Measurements from ENCODE around the gene PTPRD.

Gene PTPRD

DNA sequence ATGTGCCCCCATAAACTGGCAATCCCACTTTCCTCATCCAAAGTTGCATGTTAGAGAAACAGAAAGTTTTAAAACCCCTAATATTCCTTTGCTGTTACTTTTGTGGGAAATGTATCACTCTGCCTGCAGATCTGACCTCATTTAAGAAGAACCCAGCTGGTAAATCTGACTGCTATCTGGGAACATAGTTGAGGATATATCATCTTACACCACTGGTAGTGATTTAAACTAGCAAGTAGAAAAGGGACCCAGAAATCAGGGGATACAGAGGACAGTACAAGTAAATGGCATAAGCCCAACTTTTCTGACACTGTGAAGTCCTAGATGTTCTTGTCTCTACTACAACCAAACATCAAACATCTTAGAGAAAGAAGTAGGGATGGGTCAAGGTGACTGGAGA is 1752.7 kb downstream of the PTPRD start:
- DNase-seq (ENCODE audit: low spot score) = no peak

DNA sequence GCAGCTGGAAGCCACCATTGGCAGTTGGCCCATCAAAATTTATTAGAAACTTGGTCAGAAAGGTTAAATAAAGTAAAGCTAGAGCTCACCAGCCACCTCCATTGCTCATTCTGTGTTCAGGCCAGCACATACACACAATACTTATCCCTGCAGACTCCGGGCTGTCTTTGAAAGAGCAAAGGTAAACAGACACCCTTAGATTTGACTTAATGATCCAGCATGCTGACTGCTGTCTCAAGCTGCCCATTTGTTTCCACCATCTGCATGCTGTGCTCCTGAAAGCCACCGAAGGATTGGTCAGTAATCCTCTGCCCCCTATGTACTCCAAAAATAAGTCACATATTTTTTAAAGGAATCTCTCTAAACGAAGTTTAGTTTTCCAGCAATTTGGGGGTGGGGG is 1753.4 kb downstream of the PTPRD start:
- no peak for DNase-seq (ENCODE audit: low spot score)

DNA sequence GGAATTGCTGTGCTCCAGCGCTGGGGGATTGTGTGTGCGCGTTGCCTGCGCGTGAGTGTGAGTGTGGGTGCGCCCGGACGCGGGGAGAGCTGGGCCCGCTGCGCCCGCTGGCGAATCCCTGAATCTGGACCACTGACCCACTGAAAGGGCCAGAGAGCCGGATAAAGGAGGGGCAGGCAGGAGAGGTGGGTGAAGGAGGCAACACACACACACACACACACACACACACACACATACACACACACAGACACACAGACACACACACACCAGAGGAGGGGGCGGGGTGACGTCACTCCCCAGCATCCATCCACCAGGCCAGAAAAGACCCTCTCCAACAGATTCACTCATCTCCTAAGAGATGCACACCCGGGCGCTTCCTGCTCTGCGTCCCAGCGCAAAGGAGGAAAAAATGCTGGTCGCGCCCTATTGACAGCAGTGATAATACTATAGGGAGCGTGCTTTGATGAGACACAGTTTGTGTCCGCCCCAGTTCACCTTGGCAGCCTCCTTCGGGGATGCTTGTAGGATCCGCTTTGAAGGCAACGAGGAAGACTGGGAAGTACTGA is 1754.1 kb downstream of the PTPRD start:
- no peak for DNase-seq (ENCODE audit: low spot score)

DNA sequence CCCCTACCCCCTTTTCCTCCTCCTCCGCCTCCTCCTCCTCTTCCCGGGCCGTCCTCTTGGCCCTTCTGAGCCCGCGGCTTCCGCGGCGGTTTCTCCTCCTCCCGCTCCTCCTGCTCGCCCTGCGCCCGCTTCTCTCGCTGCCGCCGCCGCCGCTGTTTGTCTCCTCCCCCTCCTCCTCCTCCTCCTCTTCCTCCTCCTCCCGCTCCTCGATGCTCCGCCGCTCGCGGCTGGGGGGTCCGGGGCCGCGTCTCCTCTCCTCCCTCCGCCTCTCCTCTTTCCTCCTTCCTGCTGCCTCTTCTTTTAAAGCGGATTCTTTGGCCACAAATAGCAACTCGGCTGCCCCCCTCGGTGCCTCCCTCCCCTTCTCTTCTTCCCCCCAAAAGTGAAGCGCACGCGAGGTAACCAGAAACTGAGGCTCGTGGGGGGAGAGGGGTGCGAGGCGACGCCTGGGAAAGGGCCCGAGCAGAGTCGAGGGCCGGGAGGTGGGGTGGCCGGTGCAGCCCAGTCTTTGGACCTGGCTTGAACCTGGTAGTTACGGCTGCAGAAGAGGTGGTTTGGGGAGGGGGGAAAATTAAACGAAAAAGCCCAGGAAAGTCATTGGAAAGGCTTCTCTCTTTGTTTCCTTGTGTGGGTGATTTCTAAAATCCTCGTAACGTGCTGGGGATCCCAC is 1754.7 kb downstream of the PTPRD start:
- no peak for DNase-seq (ENCODE audit: low spot score)

DNA sequence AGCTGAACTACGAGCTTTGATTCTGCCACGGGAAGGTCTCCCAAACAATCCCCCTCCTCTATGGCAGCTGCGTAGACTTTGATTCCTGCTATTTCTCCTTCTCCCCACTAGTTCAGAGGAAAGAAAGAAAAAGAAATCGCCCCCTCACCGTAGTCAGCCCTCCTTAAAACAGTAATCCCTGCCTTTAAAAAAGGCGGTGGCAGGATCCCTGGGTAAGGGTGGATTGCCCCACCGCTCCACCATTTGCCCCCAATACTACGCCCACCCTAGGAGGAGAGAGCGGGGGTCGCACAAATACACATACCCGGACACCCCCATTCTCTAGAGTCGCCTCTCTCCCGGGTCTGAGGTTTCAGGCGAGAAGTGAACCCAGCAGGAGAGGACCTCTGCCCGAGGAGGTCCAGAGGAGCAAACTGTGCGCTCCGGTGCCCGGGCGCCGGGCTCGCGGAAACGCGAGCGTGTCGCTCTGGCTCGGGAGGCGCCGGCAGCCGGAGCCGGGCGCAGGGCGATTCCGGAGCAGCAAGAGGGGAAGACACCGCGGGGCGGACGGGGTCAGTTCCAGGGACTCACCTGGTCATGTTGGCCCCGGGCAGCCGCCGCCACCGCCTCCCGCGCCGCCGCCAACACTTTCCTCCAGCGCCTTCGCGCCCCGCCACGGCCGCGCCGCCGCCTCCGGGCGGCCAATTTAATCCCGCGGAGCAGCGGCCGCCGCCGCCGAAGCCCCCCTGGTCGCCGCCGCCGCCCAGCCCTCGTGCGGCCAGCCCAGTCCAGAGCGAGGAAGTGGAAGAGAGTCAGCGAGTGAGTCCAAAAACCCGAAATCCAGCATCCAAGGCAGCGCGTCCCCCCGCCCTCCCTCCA is 1755.5 kb downstream of the PTPRD start:
- no peak for DNase-seq (ENCODE audit: low spot score)

DNA sequence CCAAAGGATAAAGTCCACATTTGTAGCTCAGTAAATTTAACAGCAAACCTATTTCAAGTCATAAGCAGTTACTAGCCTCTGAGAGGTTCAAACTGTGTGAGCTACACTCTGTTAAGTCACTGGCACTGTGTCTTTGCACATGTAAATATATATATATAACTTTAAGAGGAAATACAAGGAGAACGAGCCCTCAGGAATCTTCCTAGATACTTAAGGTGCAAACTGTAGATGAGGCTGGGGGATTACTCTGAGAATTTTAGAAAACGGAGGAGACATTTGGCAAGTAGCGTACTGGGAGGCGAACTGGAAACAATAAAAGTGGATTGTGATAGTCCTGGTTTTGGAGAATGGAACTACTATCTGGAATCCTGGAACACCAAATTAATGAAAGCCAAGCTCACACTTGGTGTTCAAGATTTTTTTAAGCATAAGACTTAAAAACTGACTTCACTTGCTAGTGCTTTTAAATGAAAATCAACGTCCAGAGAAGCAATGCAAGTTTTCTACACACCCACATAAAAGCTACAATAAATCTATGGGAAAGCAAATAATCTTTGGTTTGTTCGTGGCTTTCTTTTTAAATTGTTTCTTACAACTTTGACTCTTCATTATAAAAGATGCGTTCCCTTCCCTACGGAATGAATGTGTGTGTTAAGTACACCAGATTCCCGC is 1756.3 kb downstream of the PTPRD start:
- DNase-seq (ENCODE audit: low spot score) = no peak

DNA sequence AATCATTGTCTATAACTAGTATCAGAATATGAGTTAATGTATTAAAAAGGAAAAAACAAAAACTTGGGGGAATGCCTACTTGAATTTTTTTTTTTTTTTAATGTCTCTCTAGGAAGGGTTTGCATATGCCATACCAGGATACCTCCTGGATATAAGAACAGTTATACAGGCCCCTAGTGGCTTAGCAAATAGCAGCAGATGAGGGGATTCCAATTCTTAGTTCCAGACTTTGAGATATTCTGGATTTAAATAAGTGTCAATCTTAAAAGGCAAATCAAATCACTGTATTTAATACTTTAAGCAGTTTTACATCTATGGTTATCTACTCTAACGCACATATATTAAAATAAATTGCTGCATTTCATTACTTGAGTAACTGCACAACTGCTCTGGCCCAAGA is 1757.8 kb downstream of the PTPRD start:
- DNase-seq (ENCODE audit: low spot score) = no peak

DNA sequence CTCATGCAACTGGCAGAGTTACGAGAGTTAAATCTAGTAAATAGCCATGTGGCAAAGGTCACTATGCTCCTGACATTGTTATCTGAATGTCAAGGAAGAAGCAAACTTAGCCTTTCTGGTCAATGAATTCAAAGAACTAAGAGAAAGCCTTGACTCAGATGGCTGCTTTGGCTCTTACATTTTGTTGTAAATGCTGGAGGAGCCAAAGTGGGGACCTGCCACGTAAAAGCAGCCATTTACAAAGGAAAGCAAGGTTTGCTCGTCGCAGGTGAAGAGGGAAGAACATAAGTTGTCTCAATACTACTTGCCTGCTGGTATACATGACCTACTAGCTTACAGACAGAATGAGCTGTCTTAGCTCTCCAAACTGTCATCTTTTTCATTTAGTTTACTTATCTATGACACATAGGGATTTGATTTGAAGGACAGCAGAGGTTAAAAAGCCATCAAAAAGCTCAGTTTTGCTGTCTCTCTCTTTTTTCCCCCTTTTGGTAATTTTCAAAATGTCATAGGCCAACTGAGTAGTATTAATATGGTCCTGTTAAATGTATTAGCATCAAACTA is 1760.4 kb downstream of the PTPRD start:
- no peak for DNase-seq (ENCODE audit: low spot score)

DNA sequence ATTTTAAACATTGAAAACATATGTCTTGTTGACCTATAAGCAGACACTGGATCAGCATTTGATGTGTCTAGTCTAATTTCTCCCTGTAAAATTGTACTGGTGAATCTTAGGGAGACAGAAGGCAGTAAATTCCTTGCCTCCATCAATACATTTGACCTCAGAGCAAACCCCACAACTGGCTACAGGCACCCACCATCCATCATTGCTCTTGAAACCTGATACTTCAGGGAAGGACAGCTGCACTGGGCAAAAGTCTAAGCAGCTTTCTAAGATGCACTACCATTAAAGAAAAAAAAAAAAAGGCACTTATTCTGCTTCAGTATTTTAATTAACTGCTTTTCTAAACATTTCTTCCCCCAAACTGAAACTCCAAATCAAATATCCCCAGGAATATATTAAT is 1761.9 kb downstream of the PTPRD start:
- DNase-seq (ENCODE audit: low spot score) = no peak

DNA sequence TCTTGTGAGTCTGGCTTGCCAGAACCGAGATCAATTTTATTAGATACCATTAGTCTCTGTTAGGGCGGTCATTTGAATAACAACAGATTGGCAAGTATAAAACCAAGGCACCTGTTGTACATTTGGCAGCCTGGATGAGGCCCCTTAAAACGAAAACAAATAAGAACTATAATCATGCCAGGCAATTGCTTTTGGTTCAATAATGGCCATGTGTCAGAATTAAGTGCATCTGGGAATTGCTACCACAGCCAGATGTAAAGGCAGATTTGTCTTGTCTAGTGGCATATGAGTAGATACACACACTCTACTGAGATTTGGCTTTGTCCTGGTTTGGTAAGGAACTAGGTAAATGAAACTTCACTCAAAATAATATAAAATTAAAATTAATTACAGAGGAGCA is 1767.0 kb downstream of the PTPRD start:
- DNase-seq (ENCODE audit: low spot score) = no peak

DNA sequence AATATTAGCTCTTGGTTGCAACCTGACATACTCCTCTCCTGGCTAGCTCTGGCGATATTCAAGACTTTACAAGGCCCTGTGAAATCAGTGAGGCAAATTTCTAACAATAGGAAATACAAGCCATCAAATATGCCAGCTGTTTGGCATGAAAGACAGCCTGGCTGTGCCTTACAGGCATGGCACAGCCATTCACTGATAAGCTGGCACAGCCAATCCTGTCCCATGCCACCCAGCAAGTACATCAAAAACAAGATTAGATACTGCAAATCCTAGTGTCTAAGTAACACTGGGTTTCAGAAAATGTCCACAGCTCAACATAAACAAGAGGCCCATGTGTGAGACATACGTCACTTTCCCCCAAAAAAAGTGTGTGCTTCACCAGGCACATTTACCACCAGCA is 1767.4 kb downstream of the PTPRD start:
- no peak for DNase-seq (ENCODE audit: low spot score)

DNA sequence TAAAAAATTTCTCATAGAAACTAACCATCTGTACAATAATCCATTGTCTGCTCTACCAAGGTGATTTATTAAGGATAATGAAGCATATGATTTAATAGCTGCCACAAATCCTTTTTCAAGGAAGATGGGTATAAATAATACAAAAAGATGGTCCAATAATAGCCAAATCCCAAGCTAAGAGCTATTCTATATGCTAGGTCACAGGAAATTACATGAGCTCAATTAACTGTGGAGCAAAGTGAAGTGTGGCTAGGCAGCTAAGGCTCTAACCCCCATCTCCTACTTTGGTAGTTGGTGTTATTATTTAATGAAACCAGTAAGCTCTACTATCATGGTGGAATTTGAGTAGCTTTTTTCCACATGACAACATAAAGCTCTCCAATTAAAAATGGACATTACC is 1768.3 kb downstream of the PTPRD start:
- no peak for DNase-seq (ENCODE audit: low spot score)

DNA sequence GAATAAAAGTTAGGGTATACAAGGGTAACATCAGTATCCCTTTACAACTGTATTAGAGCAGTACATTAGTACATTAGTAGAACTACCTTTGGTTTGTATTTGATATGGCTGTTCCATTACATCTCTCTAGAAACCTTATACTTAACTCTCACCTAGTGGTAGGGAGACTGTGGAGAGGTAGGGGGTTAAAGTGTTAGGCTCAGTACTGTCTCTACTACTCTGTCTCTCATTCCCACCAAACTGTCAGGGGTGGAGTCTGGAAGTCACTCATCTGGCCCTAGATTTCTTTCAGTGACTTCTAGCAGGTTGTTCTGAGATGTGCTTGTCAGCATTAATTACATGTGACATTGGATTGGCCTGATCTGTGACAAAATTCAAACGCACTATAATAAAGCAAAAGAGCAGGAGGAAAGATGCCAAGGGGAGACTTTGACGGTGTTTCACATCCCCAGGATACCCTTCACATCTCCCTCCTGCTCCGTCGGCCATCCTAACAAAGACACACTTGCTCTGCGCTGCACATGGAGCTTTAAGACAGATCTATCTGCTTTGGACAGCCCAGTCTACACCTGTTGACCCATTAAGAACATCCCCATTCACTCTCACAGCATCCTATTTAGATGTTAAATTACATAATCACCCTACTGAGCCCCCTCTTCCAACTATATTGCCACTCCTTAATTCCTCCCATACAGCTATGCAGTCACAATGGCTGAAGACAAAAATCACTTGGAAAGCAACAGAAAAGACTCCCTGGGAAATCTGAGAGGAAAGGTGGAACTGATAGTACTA is 1770.2 kb downstream of the PTPRD start:
- DNase-seq (ENCODE audit: low spot score) = no peak

DNA sequence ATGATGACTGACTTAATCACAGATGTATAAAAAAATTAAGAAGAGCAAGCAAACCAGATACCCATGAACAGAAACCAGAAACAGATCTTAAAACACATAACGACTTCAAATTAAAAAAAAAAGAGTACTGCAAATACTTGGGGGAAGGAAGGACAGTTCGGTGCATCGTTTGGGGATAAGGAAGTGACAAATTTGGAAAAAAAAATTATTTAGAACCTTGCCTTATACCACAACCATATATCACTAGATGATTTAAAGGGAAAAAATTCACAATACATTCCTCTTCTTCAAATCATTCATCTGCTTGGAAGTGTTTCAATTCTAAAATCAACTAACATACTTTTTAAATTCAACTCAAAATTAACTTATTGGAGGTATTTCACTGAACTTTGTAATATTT is 1774.7 kb downstream of the PTPRD start:
- no peak for DNase-seq (ENCODE audit: low spot score)

DNA sequence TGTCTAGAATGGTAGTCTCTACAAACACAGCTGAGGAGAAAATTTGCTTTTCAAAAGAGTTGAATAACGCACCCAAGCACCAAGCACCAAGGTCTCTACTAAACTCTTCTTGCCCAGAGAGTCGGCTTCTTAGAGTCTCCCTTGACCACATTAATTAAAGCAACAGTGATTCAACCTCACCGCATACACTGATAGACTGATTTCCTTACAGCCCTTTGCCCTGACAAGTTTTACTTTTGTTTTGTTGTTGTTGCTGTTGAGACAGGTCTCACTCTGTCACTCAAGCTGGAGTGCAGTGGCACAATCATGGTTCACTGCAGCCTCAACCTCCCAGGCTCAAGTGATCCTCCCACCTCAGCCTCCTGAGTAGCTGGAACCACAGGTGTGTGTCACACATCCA is 1777.5 kb downstream of the PTPRD start:
- no peak for DNase-seq (ENCODE audit: low spot score)

DNA sequence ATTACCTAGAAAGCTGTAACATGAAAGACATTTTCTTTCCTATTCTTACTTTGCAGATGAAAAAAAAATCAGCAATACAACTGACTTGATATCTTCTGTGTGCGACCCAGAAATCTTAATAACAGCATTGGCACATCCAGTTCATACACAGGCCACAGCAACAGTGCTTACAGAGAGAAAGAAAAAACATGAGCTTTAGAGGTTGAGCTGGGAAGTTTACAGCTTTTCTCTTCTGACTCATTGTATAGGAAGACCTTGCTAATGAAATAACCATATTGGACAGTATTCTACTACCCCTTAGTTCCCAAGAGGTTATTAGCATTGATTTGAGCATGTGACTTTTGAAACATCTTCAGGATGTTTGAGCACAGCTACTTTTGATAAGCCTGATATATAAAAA is 1779.8 kb downstream of the PTPRD start:
- DNase-seq (ENCODE audit: low spot score) = no peak

DNA sequence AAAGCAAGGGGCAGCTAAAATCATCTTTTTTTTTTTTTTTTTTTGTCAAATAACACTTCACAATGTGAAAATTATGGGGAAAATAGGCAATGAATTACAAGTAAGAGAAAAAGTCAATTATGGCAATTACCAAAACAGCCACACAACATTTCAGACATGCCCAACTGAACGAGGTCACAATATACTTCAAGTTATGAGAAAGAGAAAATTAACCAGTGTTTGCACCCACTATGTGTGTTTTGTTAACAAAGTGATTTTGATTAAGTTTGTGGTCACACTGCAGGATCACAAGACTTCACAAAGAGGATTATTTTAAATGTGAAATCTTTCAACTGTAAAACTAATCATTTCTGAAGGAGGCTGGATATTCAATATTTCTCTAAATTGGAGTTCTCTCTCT is 1780.4 kb downstream of the PTPRD start:
- no peak for DNase-seq (ENCODE audit: low spot score)

DNA sequence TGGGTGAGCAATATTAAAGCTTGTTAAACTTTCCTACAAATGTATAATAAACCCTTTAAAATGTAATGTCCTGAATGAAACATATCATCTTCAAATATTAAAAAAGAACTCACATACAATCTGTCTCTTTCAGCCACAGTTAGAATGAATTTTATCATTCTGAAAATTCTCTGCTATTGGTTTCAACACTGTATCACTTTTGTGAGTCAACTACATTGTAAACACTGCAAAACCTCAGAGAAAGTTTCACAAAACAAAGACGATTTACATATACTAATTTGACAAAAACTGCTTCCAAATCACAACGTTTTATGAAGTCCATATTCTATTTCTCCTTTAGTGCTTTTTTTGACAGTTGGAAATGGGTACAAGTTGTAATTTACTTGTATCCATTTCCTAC is 1781.2 kb downstream of the PTPRD start:
- DNase-seq (ENCODE audit: low spot score) = no peak

DNA sequence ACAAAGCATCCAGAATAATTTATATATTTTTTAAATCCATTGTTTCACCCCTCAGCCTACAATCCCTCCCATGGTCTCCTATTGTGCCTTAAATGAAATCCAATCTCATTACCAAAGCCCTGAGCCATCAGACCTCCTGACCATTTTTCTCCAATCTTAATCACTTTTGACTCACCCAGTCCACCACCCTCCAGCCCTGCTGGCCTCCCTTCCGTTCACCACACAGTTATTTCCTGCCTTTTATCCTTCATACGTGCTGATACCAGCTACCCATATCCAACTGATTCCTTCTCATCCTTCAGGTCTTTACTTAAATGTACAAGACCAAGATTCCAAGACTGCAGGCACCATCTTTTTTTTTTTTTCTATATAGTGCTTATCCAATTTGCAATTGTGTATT is 1786.5 kb downstream of the PTPRD start:
- DNase-seq (ENCODE audit: low spot score) = no peak

DNA sequence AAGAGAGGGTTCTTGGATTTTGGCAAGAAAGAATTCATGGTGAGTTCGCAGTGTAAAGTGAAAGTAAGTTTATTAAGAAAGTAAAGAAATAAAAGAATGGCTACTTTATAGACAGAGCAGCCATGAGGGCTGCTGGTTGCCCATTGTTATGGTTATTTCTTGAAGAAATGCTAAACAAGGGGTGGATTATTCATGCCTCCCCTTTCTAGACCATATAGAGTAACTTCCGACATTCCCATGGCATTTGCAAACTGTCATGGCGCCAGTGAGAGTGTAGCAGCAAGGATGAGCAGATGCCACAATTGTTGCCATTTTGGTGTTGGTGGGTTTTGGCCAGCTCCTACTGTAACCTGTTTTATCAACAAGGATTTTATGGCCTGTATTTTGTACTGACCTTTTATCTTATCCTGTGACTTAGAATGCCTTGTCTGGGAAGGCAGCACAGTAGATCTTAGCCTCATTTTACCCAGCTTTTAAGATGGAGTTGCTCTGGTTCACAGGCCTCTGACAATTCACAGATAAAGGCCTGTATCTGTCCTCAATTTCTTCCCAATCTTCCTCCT is 1787.1 kb downstream of the PTPRD start:
- DNase-seq (ENCODE audit: low spot score) = no peak

DNA sequence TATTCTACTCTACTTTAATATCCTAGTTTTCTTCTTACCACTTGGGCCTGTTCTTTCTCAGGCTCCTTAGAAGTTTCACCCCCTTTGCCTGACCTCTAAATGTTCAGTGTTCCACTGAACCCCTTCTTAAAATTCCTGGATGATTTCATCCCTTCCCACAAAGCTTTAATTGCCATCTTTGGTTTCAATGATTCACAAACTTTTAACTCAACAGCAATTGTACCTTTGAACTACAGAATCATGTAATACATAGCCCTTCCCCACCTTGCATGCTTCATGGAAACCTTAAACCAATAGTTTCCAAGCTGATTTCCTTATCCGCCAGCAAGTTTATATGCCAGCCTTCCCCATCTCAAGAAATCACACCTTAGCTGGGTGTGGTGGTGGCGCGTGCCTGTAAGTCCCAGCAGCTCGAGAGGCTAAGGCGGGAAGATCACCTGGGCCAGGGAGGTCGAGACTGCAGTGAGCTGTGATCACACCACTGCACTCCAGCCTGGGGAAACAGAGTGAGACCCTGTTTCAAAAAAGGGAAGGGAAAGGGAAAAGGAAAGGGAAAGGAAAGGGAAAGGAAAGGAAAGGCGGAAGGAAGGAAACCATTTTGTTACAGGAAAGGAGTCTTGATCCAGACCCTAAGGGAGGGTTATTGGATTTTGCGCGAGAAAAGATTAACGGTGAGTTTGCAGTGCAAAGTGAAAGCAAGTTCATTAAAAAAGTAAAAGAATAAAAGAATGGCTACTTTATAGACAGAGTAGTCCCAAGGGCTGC is 1789.5 kb downstream of the PTPRD start:
- DNase-seq (ENCODE audit: low spot score) = no peak
